ENCODE results near the gene SUPT4H1. TPM values are rescaled to one million over a fixed set of nuclear protein-coding genes. Genes with fewer than 3 reads are reported as not detected.

SUPT4H1 gene
- total RNA-seq, 1 experiment from 2014 or later, result 109 TPM

DNA sequence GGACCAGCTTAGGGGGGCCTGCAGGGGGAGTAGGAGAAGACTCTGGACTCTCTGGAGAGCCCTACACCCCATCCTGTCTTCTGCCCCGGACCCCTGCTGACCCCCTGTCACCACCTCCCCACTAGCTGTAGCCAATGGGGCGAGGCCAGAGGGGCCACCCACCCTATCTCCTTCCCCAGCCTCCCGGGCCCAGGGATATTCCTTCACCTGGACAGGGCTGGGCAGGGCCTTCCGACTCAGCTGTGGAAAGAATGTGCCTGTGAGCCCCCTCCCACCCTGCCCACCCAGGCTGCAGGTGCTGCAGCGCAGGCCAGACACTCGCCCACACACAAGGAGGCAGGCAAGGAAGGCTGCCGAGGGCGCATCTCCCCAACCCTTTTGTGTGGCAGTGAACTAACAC, 46.4 kb downstream of the SUPT4H1 start:
- Histone ChIP-seq H3T11ph (ENCODE audit: low read length) (no peak overlapping the region), H4K20me1 (ENCODE audit: control insufficient read depth, insufficient read depth, insufficient read length) (no peaks in the 10 kb centered on the region), H2BK5ac (ENCODE audit: insufficient read length, low read length) (no peak overlapping the region), H3K27ac (ENCODE audit: insufficient read length, low read depth, low read length) (no peak overlapping the region), H2BK120ac (ENCODE audit: low read depth, low read length, poor library complexity, severe bottlenecking) (no peak overlapping the region), H3K4me2 (ENCODE audit: insufficient read depth, insufficient read length, low read length) (no peak overlapping the region), H3K79me2 (ENCODE audit: insufficient read depth, low read length) (no peaks in the 10 kb centered on the region), H3K9ac (ENCODE audit: extremely low read depth, insufficient read length, low read length) (no peak overlapping the region), H4K5ac (ENCODE audit: insufficient read length, low read depth, low read length) (no peak overlapping the region), H3K14ac (ENCODE audit: insufficient read depth, low read length) (no peak overlapping the region), H2BK15ac (ENCODE audit: low read depth, low read length) (no peak overlapping the region), H3K23ac (ENCODE audit: insufficient read length, low read depth, low read length) (no peak overlapping the region), H2BK12ac (ENCODE audit: insufficient read length, low read depth, low read length) (no peak overlapping the region), H2AK5ac (ENCODE audit: insufficient read length, low read length) (no peak overlapping the region), H3K4ac (ENCODE audit: low read depth, low read length) (no peak overlapping the region), H2BK20ac (ENCODE audit: low read depth, low read length, poor library complexity, severe bottlenecking) (no peak overlapping the region), H4K8ac (replicated peaks; ENCODE audit: insufficient read length, low read depth, low read length) (no peak overlapping the region), H3K27me3 (ENCODE audit: insufficient read depth, low read length) (no peaks in the 10 kb centered on the region), H3K18ac (ENCODE audit: insufficient read length, low read depth, low read length) (no peak overlapping the region), H3K4me1 (ENCODE audit: insufficient read depth, low read length) (no peaks in the 10 kb centered on the region), H3K9me3 (ENCODE audit: control insufficient read depth, low read depth, low read length) (no peaks in the 10 kb centered on the region), H3K23me2 (ENCODE audit: insufficient read length, low read depth, low read length, poor library complexity, severe bottlenecking) (no peaks in the 10 kb centered on the region), H3K79me1 (ENCODE audit: insufficient read depth, low read depth, low read length, poor library complexity, severe bottlenecking) (no peaks in the 10 kb centered on the region), H3K56ac (ENCODE audit: insufficient read length, low read depth, low read length) (no peak overlapping the region), H4K91ac (ENCODE audit: insufficient read length, low read depth, low read length) (no peak overlapping the region), H2AFZ (ENCODE audit: low read length) (no peak overlapping the region)
- Mint-ChIP-seq H3K27me3 (ENCODE audit: low read depth) (peaks cover 4% of the 10 kb centered on the region), H3K9me3 (no peaks in the 10 kb centered on the region), H3K4me3 (no peak overlapping the region), H3K4me1 (peaks cover 5 to 36% of the 10 kb centered on the region in 2 experiments), H3K36me3 (ENCODE audit: insufficient read depth in 1 of 3, low read depth in 3 of 3) (no peaks in the 10 kb centered on the region), H3K27ac (no peak overlapping the region)
- no CpG with 5 or more reads among the region's 8 CpGs for WGBS (ENCODE audit: extremely low coverage, insufficient read length, low lambda C conversion rate)
- DNase-seq, result peak; percentile 32
- TF ChIP-seq CTCF (conservative IDR thresholded peaks at IDR 0.05), result no peak

Measured in H9 (cell line).